ENCODE results near the gene UBXN4. TPM values are rescaled to one million over a fixed set of nuclear protein-coding genes. Genes with fewer than 3 reads are reported as not detected.

UBXN4 gene
- total RNA-seq, 1 donor: 96.3 TPM

DNA sequence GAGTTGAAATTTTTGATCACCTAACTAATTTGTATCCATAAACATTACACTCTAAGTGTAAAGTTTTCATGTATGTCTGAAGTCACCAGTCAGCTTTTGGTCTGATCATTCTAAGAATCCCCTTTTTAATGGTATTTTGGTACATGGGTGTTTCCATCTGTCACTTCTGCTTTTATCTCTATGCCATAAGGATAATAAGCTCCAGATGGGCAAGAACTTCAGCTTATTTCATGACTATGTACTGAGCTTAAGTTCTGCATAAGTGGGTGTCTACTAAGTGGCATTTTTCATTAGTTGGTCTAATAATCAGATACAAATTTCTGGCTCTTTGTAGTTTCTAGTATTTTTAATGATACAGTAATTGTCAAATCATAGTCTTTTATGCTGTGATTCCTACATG lies 20.4 kb downstream of the UBXN4 start:
- TF ChIP-seq, protein P1, sequence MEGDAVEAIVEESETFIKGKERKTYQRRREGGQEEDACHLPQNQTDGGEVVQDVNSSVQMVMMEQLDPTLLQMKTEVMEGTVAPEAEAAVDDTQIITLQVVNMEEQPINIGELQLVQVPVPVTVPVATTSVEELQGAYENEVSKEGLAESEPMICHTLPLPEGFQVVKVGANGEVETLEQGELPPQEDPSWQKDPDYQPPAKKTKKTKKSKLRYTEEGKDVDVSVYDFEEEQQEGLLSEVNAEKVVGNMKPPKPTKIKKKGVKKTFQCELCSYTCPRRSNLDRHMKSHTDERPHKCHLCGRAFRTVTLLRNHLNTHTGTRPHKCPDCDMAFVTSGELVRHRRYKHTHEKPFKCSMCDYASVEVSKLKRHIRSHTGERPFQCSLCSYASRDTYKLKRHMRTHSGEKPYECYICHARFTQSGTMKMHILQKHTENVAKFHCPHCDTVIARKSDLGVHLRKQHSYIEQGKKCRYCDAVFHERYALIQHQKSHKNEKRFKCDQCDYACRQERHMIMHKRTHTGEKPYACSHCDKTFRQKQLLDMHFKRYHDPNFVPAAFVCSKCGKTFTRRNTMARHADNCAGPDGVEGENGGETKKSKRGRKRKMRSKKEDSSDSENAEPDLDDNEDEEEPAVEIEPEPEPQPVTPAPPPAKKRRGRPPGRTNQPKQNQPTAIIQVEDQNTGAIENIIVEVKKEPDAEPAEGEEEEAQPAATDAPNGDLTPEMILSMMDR (IDR thresholded peaks at IDR 0.05; ENCODE audit: insufficient read depth, low read depth, low read length): no peak
- no peak for DNase-seq (ENCODE audit: low read depth)
- H3K4me3 ChIP-seq (ENCODE audit: low read depth, low read length): no peak overlapping the region

- no peak for DNase-seq (ENCODE audit: low read depth)
- TF ChIP-seq, protein P1 (IDR thresholded peaks at IDR 0.05; ENCODE audit: insufficient read depth, low read depth, low read length): no peak
- no peak overlapping the region for H3K4me3 ChIP-seq (ENCODE audit: low read depth, low read length)
Measured at GRCh38 chr2:135762530-135762929, 20.9 kb downstream of the UBXN4 start.

DNA sequence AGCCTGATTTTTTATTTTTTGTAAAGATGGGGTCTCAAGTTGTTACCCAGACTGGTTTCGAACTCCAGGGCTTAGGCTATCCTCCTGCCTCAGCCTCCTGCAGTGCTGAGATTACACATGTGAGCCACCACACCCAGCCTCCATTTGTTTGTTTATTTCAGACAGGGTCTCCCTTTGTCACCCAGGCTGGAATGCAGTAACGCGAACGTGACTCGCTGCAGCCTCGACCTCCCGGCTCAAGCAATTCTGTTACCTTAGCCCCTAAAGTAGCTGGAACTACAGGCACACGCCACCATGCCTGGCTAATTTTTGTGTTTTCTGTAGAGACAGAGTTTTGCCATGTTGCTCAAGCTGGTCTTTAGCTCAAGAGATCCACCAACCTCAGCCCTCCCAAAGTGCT lies 27.2 kb downstream of the UBXN4 start:
- TF ChIP-seq, protein P1 (IDR thresholded peaks at IDR 0.05; ENCODE audit: insufficient read depth, low read depth, low read length): no peak
- DNase-seq (ENCODE audit: low read depth): no peak
- H3K4me3 ChIP-seq (ENCODE audit: low read depth, low read length): no peak overlapping the region

- TF ChIP-seq, protein P1 (IDR thresholded peaks at IDR 0.05; ENCODE audit: insufficient read depth, low read depth, low read length): no peak
- DNase-seq (ENCODE audit: low read depth): no peak
- no peak overlapping the region for H3K4me3 ChIP-seq (ENCODE audit: low read depth, low read length)
Measured at GRCh38 chr2:135773319-135773718, 31.7 kb downstream of the UBXN4 start.

DNA sequence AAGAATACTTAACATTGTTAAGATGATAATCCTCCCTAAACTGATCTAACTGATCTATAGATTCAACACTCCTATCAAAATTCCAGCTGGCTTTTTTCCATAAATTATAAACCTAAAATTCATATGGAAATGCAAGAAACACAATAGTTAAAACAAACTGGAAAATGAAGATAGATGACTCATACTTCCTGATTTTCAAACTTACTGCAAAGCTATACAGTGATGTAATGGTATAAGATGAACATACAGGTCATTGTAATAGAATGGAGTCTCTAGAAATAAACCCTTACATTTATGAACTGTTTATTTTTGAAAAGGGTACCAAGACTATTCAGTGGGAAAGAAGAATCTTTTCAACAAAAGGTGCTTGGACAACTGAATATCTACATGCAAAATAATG lies 32.3 kb downstream of the UBXN4 start:
- H3K4me3 ChIP-seq (ENCODE audit: low read depth, low read length): no peak overlapping the region
- peak; percentile 7 for DNase-seq (ENCODE audit: low read depth)
- TF ChIP-seq, protein P1 (IDR thresholded peaks at IDR 0.05; ENCODE audit: insufficient read depth, low read depth, low read length): no peak

DNA sequence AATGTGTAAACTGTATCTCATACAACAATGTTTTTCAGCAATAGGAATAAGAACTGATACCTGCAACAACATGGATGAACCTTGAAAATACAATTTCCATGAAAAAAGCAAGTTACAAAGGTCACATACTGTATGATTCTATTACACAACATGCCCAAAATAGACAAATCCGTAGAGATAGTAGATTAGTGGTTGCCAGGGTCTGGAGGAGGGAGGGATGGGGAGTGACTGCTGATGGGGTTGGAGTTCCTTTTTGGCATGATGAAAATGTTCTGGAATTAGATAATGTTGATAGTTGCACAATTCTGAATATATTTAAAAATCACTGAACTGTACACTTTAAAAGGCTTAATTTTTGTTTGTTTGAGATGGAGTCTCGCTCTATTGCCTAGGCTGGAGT lies 33.8 kb downstream of the UBXN4 start:
- no peak overlapping the region for H3K4me3 ChIP-seq (ENCODE audit: low read depth, low read length)
- peak; percentile 48 for DNase-seq (ENCODE audit: low read depth)

DNA sequence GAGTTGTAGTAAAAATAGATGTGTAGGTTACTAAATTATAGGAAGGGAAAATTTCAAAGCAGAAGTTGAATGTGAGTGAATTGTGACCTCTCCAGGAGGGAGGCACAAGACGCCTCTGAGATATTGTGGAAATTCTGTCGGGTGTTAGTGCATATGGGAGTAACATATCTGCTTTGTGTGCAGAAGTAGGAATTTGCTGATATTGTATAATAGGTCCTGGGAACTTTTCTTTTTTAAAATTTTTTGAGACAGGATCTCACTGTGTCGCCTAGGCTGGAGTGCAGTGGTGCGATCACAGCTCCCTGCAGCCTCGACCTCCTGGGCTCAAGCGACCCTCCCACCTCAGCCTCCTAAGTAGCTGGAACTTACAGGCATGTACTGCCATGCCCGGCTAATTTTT lies 34.7 kb downstream of the UBXN4 start:
- no peak overlapping the region for H3K4me3 ChIP-seq (ENCODE audit: low read depth, low read length)
- TF ChIP-seq, protein P1 (IDR thresholded peaks at IDR 0.05; ENCODE audit: insufficient read depth, low read depth, low read length): no peak
- DNase-seq (ENCODE audit: low read depth): no peak

More for the DNA sequence above, 33.8 kb downstream of the UBXN4 start:
- TF ChIP-seq, protein P1 (IDR thresholded peaks at IDR 0.05; ENCODE audit: insufficient read depth, low read depth, low read length): no peak
